K562 (cell line): ENCODE results near the gene RASL12. TPM values are rescaled to one million over a fixed set of nuclear protein-coding genes. Genes with fewer than 3 reads are reported as not detected.

Source experiments
- ATAC-seq: fragments of 200-7000 bp; cut with Tn5 transposase; 3 replicates; pipeline ENCODE4 v1.9.1; 2020; ENCODE audit warnings: moderate library complexity
- BruUV-seq: library from RNA; stranded (reverse); fragments of 400-500 nt; replicated peaks from 2 replicates; lab custom pipeline; 2021; lab: Mats Ljungman, UMichigan
- CTCF ChIA-PET: fragments of 300-600 bp; formaldehyde crosslinking; extraction: SDS; loops from one replicate; lab custom pipeline; 2021; ENCODE audit warnings: low intra/inter-chr PET ratio; lab: Yijun Ruan, JAX
- POLR2A ChIA-PET: fragments of 300-600, 350-650 bp; sonication (Branson Sonifier 250); formaldehyde crosslinking; extraction: SDS; loops from one replicate; lab custom pipeline; 2021; ENCODE audit warnings: antibody characterized with exemption, inconsistent platforms; lab: Yijun Ruan, JAX
- DNase-seq, 4 experiments: peaks; one replicate each; pipeline versions ENCODE4 v3.0.0 to v3.0.0-alpha.2; 2011 to 2018; ENCODE audit warnings: low spot score in 3 of 4, mixed read lengths in 3 of 4; ENCODE audit errors: extremely low read depth in 1 of 4
- FAIRE-seq: peaks from 2 replicates; lab custom pipeline; 2011; peaks lifted over from hg19 to GRCh38; lab: Jason Lieb, UNC
- H2AFZ ChIP-seq: 2 replicates; pipeline ENCODE4 v1.6.0; 2011; ENCODE audit warnings: low read depth, low read length, control low read depth, inconsistent platforms
- H3K27ac ChIP-seq: fragments of 200-600 bp; 3 replicates; pipeline ENCODE4 v1.8.0; 2011; ENCODE audit warnings: low read depth, mild to moderate bottlenecking, control low read depth, inconsistent platforms, low read length, moderate library complexity, mixed read lengths; ENCODE audit errors: extremely low read depth
- H3K27me3 ChIP-seq, 2 experiments: fragments of 300-600 bp in 1 of 2; 2 replicates in 1 of 2; 3 replicates in 1 of 2; pipeline versions ENCODE4 v1.6.0 to v1.8.0; 2011; ENCODE audit warnings: inconsistent platforms in 2 of 2, low read length in 2 of 2, mild to moderate bottlenecking in 1 of 2, mixed read lengths in 1 of 2, moderate library complexity in 1 of 2; ENCODE audit not compliant: control insufficient read depth in 2 of 2, insufficient read depth in 2 of 2
- H3K36me3 ChIP-seq: fragments of 300-600 bp; 3 replicates; pipeline ENCODE4 v1.8.0; 2011; ENCODE audit warnings: mild to moderate bottlenecking, low read length, inconsistent platforms; ENCODE audit not compliant: control insufficient read depth, insufficient read depth
- H3K4me1 ChIP-seq, 2 experiments: fragments of 200-600 bp in 1 of 2; replicated peaks in 1 of 2; 2 replicates in 1 of 2; 3 replicates in 1 of 2; pipeline versions ENCODE4 v1.5.1 to v1.8.0; 2011; ENCODE audit warnings: inconsistent platforms in 2 of 2, low read length in 2 of 2, mild to moderate bottlenecking in 1 of 2, mixed read lengths in 1 of 2, moderate library complexity in 1 of 2; ENCODE audit not compliant: control insufficient read depth in 2 of 2, insufficient read depth in 2 of 2
- H3K4me2 ChIP-seq: 2 replicates; pipeline ENCODE4 v1.6.1; 2011; ENCODE audit warnings: low read length, control low read depth, inconsistent platforms, mixed read lengths; ENCODE audit not compliant: insufficient read depth
- H3K4me3 ChIP-seq: fragments of 200-600 bp; sonication (generic), shearing (Covaris generic); 2 replicates; pipeline ENCODE4 v1.5.1; 2016; ENCODE audit warnings: control low read depth, inconsistent platforms
- H3K79me2 ChIP-seq: fragments of 200-600 bp; 3 replicates; pipeline ENCODE4 v1.8.0; 2011; ENCODE audit warnings: low read length, inconsistent platforms; ENCODE audit not compliant: control insufficient read depth, insufficient read depth
- H3K9ac ChIP-seq, 2 experiments: 2 replicates each; pipeline versions ENCODE4 v1.6.0 to v1.6.1; 2011; ENCODE audit warnings: low read depth in 2 of 2, low read length in 2 of 2, control low read depth in 1 of 2, inconsistent platforms in 1 of 2, mild to moderate bottlenecking in 1 of 2, mixed read lengths in 1 of 2; ENCODE audit not compliant: insufficient read depth in 1 of 2
- H3K9me1 ChIP-seq: one replicate; pipeline ENCODE4 v1.6.0; 2011; ENCODE audit warnings: inconsistent platforms, mild to moderate bottlenecking, low read length, moderate library complexity; ENCODE audit not compliant: control insufficient read depth, insufficient read depth
- H3K9me3 ChIP-seq: replicated peaks from 2 replicates; pipeline ENCODE4 v1.5.1; 2011; ENCODE audit warnings: low read depth, low read length, inconsistent platforms; ENCODE audit not compliant: control insufficient read depth, insufficient read depth
- H4K20me1 ChIP-seq: replicated peaks from 2 replicates; pipeline ENCODE4 v1.6.1; 2011; ENCODE audit warnings: low read length, inconsistent platforms, mixed read lengths; ENCODE audit not compliant: control insufficient read depth, insufficient read depth
- CHD2 ChIP-seq: IDR thresholded peaks from 2 replicates; pipeline ENCODE4 v1.6.1; 2011; ENCODE audit warnings: low read depth, low read length
- EGR1 ChIP-seq: fragments of 450-650 bp; conservative IDR thresholded peaks from 2 replicates; pipeline ENCODE4 v1.6.1; 2017; ENCODE audit warnings: mild to moderate bottlenecking
- FOS ChIP-seq: IDR thresholded peaks from 3 replicates; pipeline ENCODE4 v1.6.1; 2011; ENCODE audit not compliant: insufficient read length; ENCODE audit errors: extremely low read depth
- HDAC1 ChIP-seq, 2 experiments: fragments of 450-650 bp; IDR thresholded peaks; 2 replicates each; pipeline ENCODE4 v1.6.1; 2016 to 2017; ENCODE audit warnings: inconsistent platforms in 1 of 2, mild to moderate bottlenecking in 1 of 2, moderate library complexity in 1 of 2
- MBD2 ChIP-seq: sonication (generic); IDR thresholded peaks from 2 replicates; pipeline ENCODE4 v1.6.1; 2016; ENCODE audit warnings: low read depth, borderline replicate concordance
- RBFOX2 ChIP-seq: fragments of 200-400 bp; formaldehyde crosslinking; IDR thresholded peaks from 2 replicates; pipeline ENCODE4 v1.6.1; 2017; ENCODE audit warnings: low read depth, mild to moderate bottlenecking, low read length, moderate library complexity
- SP2 ChIP-seq: IDR thresholded peaks from 2 replicates; pipeline ENCODE4 v1.6.1; 2011; ENCODE audit warnings: mild to moderate bottlenecking, low read depth, low read length, moderate library complexity; ENCODE audit not compliant: poor library complexity, severe bottlenecking; ENCODE audit errors: extremely low read depth
- TAF1 ChIP-seq: IDR thresholded peaks from 2 replicates; pipeline ENCODE4 v1.6.1; 2011; ENCODE audit warnings: mild to moderate bottlenecking, low read length, moderate library complexity; ENCODE audit not compliant: insufficient read depth, control insufficient read depth, severe bottlenecking; ENCODE audit errors: extremely low read depth
- WGBS: fragments of 100-300 bp; shearing (Covaris generic); methylation state at CpG from one replicate; pipeline ENCODE4 v1.1.6; 2016; ENCODE audit warnings: low coverage, mixed read lengths; ENCODE audit not compliant: insufficient coverage; ENCODE audit errors: missing lambda C conversion rate; 5-methylcytosine and 5-hydroxymethylcytosine counted together
- in situ Hi-C: fragments of 300-500 bp; cut with MboI; formaldehyde crosslinking; loops from 4 replicates; pipeline ENCODE4 v1.15.0; 2018; ENCODE audit warnings: inconsistent platforms, mixed read lengths
- intact Hi-C: fragments of 100-400 bp; cut with micrococcal nuclease; formaldehyde crosslinking; loops from 2 replicates; pipeline ENCODE4 v1.14.2; 2022
- polyA plus RNA-seq, 8 experiments: library from polyadenylated mRNA; depleted of rRNA in 4 of 8; stranded (reverse) in 5 of 8; unstranded in 3 of 8; fragments of >200 nt; fragmentation: Nextera tagmentation in 2 of 8; fragmentation: Illumina TruSeq in 1 of 8; extraction: Ambion mirVana in 2 of 8; extraction: Trizol in 1 of 8; gene quantifications; 2 replicates each; pipeline versions ENCODE4 v1.2.1 to v1.2.3, GENCODE V29; 2011 to 2014; ENCODE audit warnings: inconsistent platforms in 1 of 8, missing spikeins in 1 of 8
- total RNA-seq, 7 experiments: library from RNA; depleted of rRNA in 6 of 7; stranded (reverse); fragments of >200 nt in 6 of 7; fragmentation: Illumina TruSeq in 2 of 7; extraction: Trizol in 2 of 7; gene quantifications; 2 replicates each; pipeline versions ENCODE4 v1.2.1 to v1.2.3, GENCODE V29; 2011 to 2021; ENCODE audit warnings: low replicate concordance in 1 of 7
- TF ChIP-seq, protein P1 (sequence below): sonication (generic); formaldehyde crosslinking; IDR thresholded peaks from 2 replicates; pipeline ENCODE4 v1.8.0; 2022; ENCODE audit warnings: missing genetic modification reagents, mild to moderate bottlenecking, moderate library complexity, borderline replicate concordance
- TF ChIP-seq, protein P2 (sequence below): fragments of 450-650 bp; IDR thresholded peaks from 2 replicates; pipeline ENCODE4 v1.6.1; 2016; ENCODE audit warnings: mild to moderate bottlenecking, moderate library complexity

Gene RASL12
- total and polyA plus RNA-seq, 9 of the 15 experiments (the other 6 are each of a cell fraction or from before 2014, with no cell fraction given): not detected

DNA sequence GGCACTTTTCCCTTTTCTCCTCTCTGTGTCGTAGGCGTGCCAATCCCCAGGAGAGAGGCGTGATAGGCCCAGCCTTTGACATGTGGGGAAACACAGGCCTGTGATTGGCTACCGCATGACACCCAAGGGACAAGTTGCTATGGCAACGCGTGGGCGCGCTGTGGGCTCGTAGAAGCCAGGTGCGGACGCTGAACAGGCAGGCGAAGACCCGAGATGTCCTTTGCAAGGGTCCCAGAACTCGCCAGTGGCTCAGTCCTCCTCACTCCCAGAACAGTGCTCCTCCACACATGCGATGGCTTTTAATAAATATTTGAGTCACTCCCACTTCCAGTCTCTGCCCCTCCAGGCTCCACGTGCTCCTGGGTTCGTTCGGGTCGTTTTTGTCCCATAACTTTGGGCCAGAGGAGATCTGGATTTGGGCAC is 18.4 kb downstream of the RASL12 start:
- in situ Hi-C loops: no loop called here
- BruUV-seq: no TSS peak
- H3K9ac ChIP-seq: peak overlapping the region in 1 of 2 experiments; percentile 76; a peak in 2 of 4 replicates
- TF ChIP-seq CHD2: peak; percentile 66
- peak; percentile 98 for TF ChIP-seq EGR1
- TF ChIP-seq, protein P1, sequence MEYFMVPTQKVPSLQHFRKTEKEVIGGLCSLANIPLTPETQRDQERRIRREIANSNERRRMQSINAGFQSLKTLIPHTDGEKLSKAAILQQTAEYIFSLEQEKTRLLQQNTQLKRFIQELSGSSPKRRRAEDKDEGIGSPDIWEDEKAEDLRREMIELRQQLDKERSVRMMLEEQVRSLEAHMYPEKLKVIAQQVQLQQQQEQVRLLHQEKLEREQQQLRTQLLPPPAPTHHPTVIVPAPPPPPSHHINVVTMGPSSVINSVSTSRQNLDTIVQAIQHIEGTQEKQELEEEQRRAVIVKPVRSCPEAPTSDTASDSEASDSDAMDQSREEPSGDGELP (CRISPR knock-in tag): peak; percentile 11; the same call in 1 of the 2 replicates
- no peak for TF ChIP-seq TAF1
- peak; percentile 88 for TF ChIP-seq FOS
- TF ChIP-seq, protein P2, sequence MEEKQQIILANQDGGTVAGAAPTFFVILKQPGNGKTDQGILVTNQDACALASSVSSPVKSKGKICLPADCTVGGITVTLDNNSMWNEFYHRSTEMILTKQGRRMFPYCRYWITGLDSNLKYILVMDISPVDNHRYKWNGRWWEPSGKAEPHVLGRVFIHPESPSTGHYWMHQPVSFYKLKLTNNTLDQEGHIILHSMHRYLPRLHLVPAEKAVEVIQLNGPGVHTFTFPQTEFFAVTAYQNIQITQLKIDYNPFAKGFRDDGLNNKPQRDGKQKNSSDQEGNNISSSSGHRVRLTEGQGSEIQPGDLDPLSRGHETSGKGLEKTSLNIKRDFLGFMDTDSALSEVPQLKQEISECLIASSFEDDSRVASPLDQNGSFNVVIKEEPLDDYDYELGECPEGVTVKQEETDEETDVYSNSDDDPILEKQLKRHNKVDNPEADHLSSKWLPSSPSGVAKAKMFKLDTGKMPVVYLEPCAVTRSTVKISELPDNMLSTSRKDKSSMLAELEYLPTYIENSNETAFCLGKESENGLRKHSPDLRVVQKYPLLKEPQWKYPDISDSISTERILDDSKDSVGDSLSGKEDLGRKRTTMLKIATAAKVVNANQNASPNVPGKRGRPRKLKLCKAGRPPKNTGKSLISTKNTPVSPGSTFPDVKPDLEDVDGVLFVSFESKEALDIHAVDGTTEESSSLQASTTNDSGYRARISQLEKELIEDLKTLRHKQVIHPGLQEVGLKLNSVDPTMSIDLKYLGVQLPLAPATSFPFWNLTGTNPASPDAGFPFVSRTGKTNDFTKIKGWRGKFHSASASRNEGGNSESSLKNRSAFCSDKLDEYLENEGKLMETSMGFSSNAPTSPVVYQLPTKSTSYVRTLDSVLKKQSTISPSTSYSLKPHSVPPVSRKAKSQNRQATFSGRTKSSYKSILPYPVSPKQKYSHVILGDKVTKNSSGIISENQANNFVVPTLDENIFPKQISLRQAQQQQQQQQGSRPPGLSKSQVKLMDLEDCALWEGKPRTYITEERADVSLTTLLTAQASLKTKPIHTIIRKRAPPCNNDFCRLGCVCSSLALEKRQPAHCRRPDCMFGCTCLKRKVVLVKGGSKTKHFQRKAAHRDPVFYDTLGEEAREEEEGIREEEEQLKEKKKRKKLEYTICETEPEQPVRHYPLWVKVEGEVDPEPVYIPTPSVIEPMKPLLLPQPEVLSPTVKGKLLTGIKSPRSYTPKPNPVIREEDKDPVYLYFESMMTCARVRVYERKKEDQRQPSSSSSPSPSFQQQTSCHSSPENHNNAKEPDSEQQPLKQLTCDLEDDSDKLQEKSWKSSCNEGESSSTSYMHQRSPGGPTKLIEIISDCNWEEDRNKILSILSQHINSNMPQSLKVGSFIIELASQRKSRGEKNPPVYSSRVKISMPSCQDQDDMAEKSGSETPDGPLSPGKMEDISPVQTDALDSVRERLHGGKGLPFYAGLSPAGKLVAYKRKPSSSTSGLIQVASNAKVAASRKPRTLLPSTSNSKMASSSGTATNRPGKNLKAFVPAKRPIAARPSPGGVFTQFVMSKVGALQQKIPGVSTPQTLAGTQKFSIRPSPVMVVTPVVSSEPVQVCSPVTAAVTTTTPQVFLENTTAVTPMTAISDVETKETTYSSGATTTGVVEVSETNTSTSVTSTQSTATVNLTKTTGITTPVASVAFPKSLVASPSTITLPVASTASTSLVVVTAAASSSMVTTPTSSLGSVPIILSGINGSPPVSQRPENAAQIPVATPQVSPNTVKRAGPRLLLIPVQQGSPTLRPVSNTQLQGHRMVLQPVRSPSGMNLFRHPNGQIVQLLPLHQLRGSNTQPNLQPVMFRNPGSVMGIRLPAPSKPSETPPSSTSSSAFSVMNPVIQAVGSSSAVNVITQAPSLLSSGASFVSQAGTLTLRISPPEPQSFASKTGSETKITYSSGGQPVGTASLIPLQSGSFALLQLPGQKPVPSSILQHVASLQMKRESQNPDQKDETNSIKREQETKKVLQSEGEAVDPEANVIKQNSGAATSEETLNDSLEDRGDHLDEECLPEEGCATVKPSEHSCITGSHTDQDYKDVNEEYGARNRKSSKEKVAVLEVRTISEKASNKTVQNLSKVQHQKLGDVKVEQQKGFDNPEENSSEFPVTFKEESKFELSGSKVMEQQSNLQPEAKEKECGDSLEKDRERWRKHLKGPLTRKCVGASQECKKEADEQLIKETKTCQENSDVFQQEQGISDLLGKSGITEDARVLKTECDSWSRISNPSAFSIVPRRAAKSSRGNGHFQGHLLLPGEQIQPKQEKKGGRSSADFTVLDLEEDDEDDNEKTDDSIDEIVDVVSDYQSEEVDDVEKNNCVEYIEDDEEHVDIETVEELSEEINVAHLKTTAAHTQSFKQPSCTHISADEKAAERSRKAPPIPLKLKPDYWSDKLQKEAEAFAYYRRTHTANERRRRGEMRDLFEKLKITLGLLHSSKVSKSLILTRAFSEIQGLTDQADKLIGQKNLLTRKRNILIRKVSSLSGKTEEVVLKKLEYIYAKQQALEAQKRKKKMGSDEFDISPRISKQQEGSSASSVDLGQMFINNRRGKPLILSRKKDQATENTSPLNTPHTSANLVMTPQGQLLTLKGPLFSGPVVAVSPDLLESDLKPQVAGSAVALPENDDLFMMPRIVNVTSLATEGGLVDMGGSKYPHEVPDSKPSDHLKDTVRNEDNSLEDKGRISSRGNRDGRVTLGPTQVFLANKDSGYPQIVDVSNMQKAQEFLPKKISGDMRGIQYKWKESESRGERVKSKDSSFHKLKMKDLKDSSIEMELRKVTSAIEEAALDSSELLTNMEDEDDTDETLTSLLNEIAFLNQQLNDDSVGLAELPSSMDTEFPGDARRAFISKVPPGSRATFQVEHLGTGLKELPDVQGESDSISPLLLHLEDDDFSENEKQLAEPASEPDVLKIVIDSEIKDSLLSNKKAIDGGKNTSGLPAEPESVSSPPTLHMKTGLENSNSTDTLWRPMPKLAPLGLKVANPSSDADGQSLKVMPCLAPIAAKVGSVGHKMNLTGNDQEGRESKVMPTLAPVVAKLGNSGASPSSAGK: peak; percentile 63
- TF ChIP-seq HDAC1 (IDR thresholded peaks at IDR 0.05): peak in 1 of 2 experiments; percentile 40; a peak in 1 of 4 replicates
- peak; percentile 42 for TF ChIP-seq SP2
- TF ChIP-seq RBFOX2: no peak
- TF ChIP-seq MBD2: peak; percentile 84; the same call in 1 of the 2 replicates

More for the DNA sequence above, 18.4 kb downstream of the RASL12 start:
- Histone ChIP-seq H3K4me2 (peak overlapping the region; percentile 82), H3K9me1 (no peaks in the 10 kb centered on the region), H3K79me2 (no peaks in the 10 kb centered on the region), H3K36me3 (no peaks in the 10 kb centered on the region), H3K4me1 (peaks cover 7 to 11% of the 10 kb centered on the region in 2 experiments; a peak in 3 of 5 replicates), H3K27me3 (no peaks in the 10 kb centered on the region), H3K4me3 (no peak overlapping the region; the same call in 1 of the 2 replicates), H3K9me3 (no peaks in the 10 kb centered on the region), H4K20me1 (no peaks in the 10 kb centered on the region; the same call in 1 of the 2 replicates), H2AFZ (peak overlapping the region; percentile 49; the same call in 1 of the 2 replicates), H3K27ac (no peak overlapping the region)
- ChIA-PET POLR2A (interaction anchor here (0.6 kb wide), 1 partner anchor 255 kb away, joined by 4 read pairs; the partner anchor contains the start of gene RNU5B-1), CTCF (no interaction called here)
- FAIRE-seq: peak; percentile 99
- peak; percentile 93 to 100 (median 100) for DNase-seq
- intact Hi-C loops: no loop called here
- WGBS: under 1% methylated on average over 19 of the region's 19 CpGs
- peak; percentile 98 for ATAC-seq
